ENCODE data around the gene DISC1. TPM values are rescaled to one million over a fixed set of nuclear protein-coding genes. Genes with fewer than 3 reads are reported as not detected.

DISC1 gene
- polyA plus RNA-seq, 3 donors, result 5.5 to 14.7 (median 5.8) TPM

GRCh38 chr1:231887166-231887565 is 260.6 kb downstream of the DISC1 start:
- no peak for DNase-seq
- no peaks in the 10 kb centered on the region for H3K4me1 ChIP-seq (ENCODE audit: control insufficient read depth in 1 of 2, insufficient read depth in 2 of 2, low read length in 2 of 2)
- no peak overlapping the region for H3K27ac ChIP-seq (ENCODE audit: low read depth in 1 of 2, low read length in 2 of 2)
- WGBS (ENCODE audit: insufficient coverage), result 100% methylated on average over 2 of the region's 3 CpGs
- Mint-ChIP-seq H3K36me3 (peaks cover 24 to 59% of the 10 kb centered on the region in 2 donors), H3K4me1 (no peaks in the 10 kb centered on the region), H3K9me3 (peaks cover 0 to 6% (median 2%) of the 10 kb centered on the region in 7 donors), H3K27ac (no peak overlapping the region), H3K4me3 (no peak overlapping the region), H3K27me3 (ENCODE audit: low read depth in 3 of 3) (no peaks in the 10 kb centered on the region)
- no peaks in the 10 kb centered on the region for H3K27me3 ChIP-seq (ENCODE audit: control insufficient read depth in 2 of 2, insufficient read depth in 2 of 2, low read length in 2 of 2)
- H4K20me1 ChIP-seq (ENCODE audit: insufficient read depth, low read length), result peaks cover 36% of the 10 kb centered on the region
- no peak overlapping the region for H3K4me2 ChIP-seq (replicated peaks; ENCODE audit: extremely low read depth, low read length, poor library complexity, severe bottlenecking)
- intact Hi-C loops (cut with micrococcal nuclease), result no loop called here
- no peaks in the 10 kb centered on the region for H3K79me2 ChIP-seq (ENCODE audit: insufficient read depth, low read length)
- no peak overlapping the region for H2AFZ ChIP-seq (ENCODE audit: insufficient read depth, low read depth, low read length, poor library complexity, severe bottlenecking)
- peaks cover 4 to 35% of the 10 kb centered on the region in 2 donors for H3K36me3 ChIP-seq (replicated peaks in 1 of 2; ENCODE audit: control insufficient read depth in 1 of 2, insufficient read depth in 2 of 2, low read length in 2 of 2)
- no peaks in the 10 kb centered on the region for H3K9me3 ChIP-seq (replicated peaks in 1 of 2; ENCODE audit: control insufficient read depth in 1 of 2, insufficient read depth in 1 of 2, low read length in 2 of 2)
- H3K9ac ChIP-seq (ENCODE audit: insufficient read depth, low read length, poor library complexity, severe bottlenecking), result no peak overlapping the region
- TF ChIP-seq, protein P1, sequence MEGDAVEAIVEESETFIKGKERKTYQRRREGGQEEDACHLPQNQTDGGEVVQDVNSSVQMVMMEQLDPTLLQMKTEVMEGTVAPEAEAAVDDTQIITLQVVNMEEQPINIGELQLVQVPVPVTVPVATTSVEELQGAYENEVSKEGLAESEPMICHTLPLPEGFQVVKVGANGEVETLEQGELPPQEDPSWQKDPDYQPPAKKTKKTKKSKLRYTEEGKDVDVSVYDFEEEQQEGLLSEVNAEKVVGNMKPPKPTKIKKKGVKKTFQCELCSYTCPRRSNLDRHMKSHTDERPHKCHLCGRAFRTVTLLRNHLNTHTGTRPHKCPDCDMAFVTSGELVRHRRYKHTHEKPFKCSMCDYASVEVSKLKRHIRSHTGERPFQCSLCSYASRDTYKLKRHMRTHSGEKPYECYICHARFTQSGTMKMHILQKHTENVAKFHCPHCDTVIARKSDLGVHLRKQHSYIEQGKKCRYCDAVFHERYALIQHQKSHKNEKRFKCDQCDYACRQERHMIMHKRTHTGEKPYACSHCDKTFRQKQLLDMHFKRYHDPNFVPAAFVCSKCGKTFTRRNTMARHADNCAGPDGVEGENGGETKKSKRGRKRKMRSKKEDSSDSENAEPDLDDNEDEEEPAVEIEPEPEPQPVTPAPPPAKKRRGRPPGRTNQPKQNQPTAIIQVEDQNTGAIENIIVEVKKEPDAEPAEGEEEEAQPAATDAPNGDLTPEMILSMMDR (IDR thresholded peaks at IDR 0.05), result no peak
- H3K4me3 ChIP-seq (replicated peaks in 1 of 3; ENCODE audit: low read depth in 2 of 3, low read length in 3 of 3), result no peak overlapping the region

DNA sequence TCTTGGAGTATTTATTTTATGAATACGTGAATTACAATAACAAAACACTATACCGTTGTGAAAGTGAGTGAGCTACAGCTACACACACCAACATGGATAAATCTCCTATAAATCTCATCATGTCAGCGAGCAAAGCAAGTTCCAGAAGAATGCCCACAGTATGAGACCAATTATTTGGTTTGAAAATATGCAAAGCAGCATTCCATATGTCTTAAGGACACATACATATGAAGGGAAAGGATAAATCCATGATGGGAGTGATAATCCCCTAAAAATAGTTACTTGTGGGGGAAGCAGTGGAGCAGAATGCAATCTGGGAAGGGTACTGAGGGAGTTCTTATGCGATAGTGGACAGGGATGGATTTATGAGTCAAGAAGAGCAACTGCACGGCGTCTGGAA is 261.3 kb downstream of the DISC1 start:
- no peak overlapping the region for H3K27ac Mint-ChIP-seq
- no peaks in the 10 kb centered on the region for H3K27me3 Mint-ChIP-seq (ENCODE audit: low read depth in 3 of 3)
- H3K36me3 Mint-ChIP-seq, result peaks cover 24 to 57% of the 10 kb centered on the region in 2 donors

More for the DNA sequence above, 261.3 kb downstream of the DISC1 start:
- H3K4me3 ChIP-seq (replicated peaks in 1 of 3; ENCODE audit: low read depth in 2 of 3, low read length in 3 of 3), result no peak overlapping the region
- H4K20me1 ChIP-seq (ENCODE audit: insufficient read depth, low read length), result peaks cover 37% of the 10 kb centered on the region
- no peaks in the 10 kb centered on the region for H3K27me3 ChIP-seq (ENCODE audit: control insufficient read depth in 2 of 2, insufficient read depth in 2 of 2, low read length in 2 of 2)
- 100% methylated on average over 3 of the region's 6 CpGs for WGBS (ENCODE audit: insufficient coverage)
- H3K9me3 Mint-ChIP-seq, result peaks cover 0 to 6% (median 2%) of the 10 kb centered on the region in 7 donors
- intact Hi-C loops (cut with micrococcal nuclease), result no loop called here
- TF ChIP-seq, protein P1 (IDR thresholded peaks at IDR 0.05), result no peak
- H3K27ac ChIP-seq (ENCODE audit: low read depth in 1 of 2, low read length in 2 of 2), result no peak overlapping the region
- H3K36me3 ChIP-seq (replicated peaks in 1 of 2; ENCODE audit: control insufficient read depth in 1 of 2, insufficient read depth in 2 of 2, low read length in 2 of 2), result peaks cover 4 to 31% of the 10 kb centered on the region in 2 donors
- no peaks in the 10 kb centered on the region for H3K4me1 ChIP-seq (ENCODE audit: control insufficient read depth in 1 of 2, insufficient read depth in 2 of 2, low read length in 2 of 2)
- H2AFZ ChIP-seq (ENCODE audit: insufficient read depth, low read depth, low read length, poor library complexity, severe bottlenecking), result no peak overlapping the region
- no peak overlapping the region for H3K4me3 Mint-ChIP-seq
- no peak for DNase-seq
- no peak overlapping the region for H3K4me2 ChIP-seq (replicated peaks; ENCODE audit: extremely low read depth, low read length, poor library complexity, severe bottlenecking)
- no peaks in the 10 kb centered on the region for H3K79me2 ChIP-seq (ENCODE audit: insufficient read depth, low read length)
- peaks cover 0 to 2% of the 10 kb centered on the region in 2 donors for H3K9me3 ChIP-seq (replicated peaks in 1 of 2; ENCODE audit: control insufficient read depth in 1 of 2, insufficient read depth in 1 of 2, low read length in 2 of 2)
- no peaks in the 10 kb centered on the region for H3K4me1 Mint-ChIP-seq
- no peak overlapping the region for H3K9ac ChIP-seq (ENCODE audit: insufficient read depth, low read length, poor library complexity, severe bottlenecking)

All from CD14-positive monocyte (primary cell).